GM19043 (cell line): Measurements from ENCODE around the gene KISS1.

Experiments used
- ATAC-seq: cut with Tn5 transposase; IDR thresholded peaks from one replicate; pipeline ENCODE4 v1.9.1; 2021; ENCODE audit warnings: low read depth; ENCODE audit not compliant: unreplicated experiment

Gene KISS1

DNA sequence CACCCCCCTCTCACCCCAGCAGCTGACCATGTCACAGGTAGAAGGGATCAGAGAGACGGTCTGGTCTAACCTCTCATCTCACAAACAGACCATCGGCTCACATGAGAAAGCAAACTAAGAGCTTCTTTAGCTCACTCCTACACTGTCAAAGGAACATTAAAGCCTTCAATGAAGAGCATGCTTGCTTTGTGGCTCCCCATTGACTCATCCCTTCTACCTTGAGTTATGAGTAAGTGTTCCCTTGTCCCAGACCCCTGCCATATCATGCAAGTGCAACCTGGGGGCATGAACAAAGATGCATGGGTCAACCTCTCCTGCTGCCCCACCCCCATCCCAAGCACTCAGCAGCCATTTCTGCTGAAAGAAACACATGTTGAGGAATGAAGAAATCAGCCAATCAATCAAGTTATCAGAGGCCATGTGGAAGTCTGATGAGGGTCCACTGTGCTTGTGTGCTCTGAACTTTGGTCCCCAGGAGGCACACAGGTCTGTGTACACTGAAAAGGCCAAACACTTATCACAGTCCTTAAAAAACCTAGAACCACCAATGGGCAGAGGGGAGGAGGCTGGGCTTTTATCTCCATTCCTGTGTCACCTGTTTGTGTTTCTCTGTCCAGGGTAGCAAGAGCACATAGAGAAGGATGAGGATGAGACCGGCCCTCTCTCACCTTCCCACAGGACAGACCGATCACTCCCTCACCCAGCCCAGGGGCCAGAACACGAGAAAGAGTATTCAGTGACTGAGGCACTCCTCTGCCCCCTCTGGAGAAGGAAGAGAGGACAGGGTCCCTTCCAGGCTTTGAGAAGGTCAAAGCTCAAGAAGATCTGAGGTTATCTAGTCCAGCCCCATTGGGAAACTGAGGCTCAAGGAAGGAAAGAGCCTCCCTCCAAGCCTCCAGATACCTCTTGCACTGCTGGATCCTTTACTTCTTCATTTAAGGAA lies 54.0 kb downstream of the KISS1 start:
- ATAC-seq = no peak

- ATAC-seq = no peak
Observed at GRCh38 chr1:204141131-204141530, 55.2 kb downstream of the KISS1 start.
